ENCODE results near the gene PHF19. TPM values are rescaled to one million over a fixed set of nuclear protein-coding genes. Genes with fewer than 3 reads are reported as not detected.

PHF19 gene
- total RNA-seq, 3 donors from 2014 or later, result 59.2 to 75.1 (median 64.8) TPM

- peaks cover 14% of the 10 kb centered on the region for H3K4me1 Mint-ChIP-seq (ENCODE audit: low read depth)
- peaks cover 7% of the 10 kb centered on the region for H3K36me3 Mint-ChIP-seq (ENCODE audit: insufficient read depth)
- H3K9me3 Mint-ChIP-seq, result no peaks in the 10 kb centered on the region
- no peak overlapping the region for H3K4me3 Mint-ChIP-seq
- no peak for ATAC-seq
- DNase-seq, result no peak
- no peaks in the 10 kb centered on the region for H3K27me3 Mint-ChIP-seq (ENCODE audit: low read depth)
Measured at GRCh38 chr9:120852240-120853010, 24.6 kb downstream of the PHF19 start.

DNA sequence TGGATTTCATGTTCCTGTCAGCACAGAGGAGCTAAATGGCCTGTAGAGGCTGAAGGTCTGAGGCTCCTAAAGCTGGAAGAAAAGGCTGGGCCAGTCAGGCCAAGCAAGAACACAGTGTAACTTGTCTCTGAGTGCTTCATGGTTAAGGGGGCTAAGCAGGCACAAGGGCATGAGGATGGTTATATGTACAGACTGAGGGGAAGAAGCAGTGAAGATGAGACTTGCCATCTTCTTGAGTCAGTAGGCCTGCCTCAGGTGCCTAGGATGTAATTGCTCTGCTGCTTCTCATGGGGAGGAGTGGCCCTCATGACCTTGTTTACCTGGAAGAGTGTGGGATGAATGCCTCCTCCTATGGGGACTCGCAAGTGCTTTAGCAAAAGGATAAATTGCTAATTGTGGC, 25.5 kb downstream of the PHF19 start:
- H3K4me1 Mint-ChIP-seq (ENCODE audit: low read depth), result peaks cover 23% of the 10 kb centered on the region

DNA sequence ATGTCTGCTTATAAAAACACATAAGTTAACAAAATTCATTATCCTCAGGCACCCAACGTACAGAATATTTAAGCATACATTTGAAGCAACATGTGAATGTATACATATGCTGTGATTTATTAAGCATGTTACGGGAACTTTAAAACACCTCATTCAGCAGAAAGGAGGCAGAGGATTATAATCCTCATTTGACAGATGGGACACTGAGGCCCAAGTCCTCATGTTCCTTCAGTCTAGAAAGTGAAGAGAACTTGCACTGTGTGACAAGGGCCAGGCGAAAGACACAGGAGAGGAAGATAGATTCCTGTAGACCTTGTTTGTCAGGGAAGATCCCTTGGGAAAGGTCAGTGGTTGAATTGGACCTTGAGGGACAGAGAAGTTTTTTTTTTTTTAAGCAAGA, 26.7 kb downstream of the PHF19 start:
- DNase-seq (no peak), ATAC-seq (no peak)
- Mint-ChIP-seq H3K4me1 (ENCODE audit: low read depth) (peaks cover 35% of the 10 kb centered on the region), H3K36me3 (ENCODE audit: insufficient read depth) (peaks cover 3% of the 10 kb centered on the region), H3K4me3 (no peak overlapping the region), H3K9me3 (no peaks in the 10 kb centered on the region), H3K27me3 (ENCODE audit: low read depth) (no peaks in the 10 kb centered on the region)

More for the DNA sequence above, 25.5 kb downstream of the PHF19 start:
- no peaks in the 10 kb centered on the region for H3K9me3 Mint-ChIP-seq
- DNase-seq, result no peak
- peaks cover 4% of the 10 kb centered on the region for H3K36me3 Mint-ChIP-seq (ENCODE audit: insufficient read depth)
- ATAC-seq, result no peak
- no peaks in the 10 kb centered on the region for H3K27me3 Mint-ChIP-seq (ENCODE audit: low read depth)
- H3K4me3 Mint-ChIP-seq, result no peak overlapping the region

DNA sequence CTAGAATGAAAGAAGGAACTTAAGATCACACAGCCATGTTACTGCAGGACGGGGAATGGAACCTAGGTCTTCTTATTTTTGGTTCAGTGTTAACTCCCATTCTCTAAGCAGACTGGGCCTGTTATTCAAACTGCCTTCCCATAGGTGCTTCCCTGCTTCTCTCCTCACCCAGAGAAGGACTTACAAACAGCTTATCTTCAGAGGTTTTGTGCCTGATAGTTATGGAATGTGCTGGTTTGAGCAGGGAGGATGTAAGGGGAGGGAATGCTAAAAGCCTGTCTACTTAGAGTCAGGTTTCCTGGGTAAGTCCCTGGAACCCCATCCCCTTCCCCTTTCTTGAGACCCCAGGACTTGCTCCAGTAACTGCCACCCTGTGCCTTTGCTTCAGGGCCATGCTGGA, 30.1 kb downstream of the PHF19 start:
- H3K4me3 Mint-ChIP-seq, result peak overlapping the region; percentile 29
- no peaks in the 10 kb centered on the region for H3K9me3 Mint-ChIP-seq
- no peaks in the 10 kb centered on the region for H3K27me3 Mint-ChIP-seq (ENCODE audit: low read depth)
- peaks cover 68% of the 10 kb centered on the region for H3K4me1 Mint-ChIP-seq (ENCODE audit: low read depth)
- DNase-seq (no peak), ATAC-seq (no peak)
- peaks cover 2% of the 10 kb centered on the region for H3K36me3 Mint-ChIP-seq (ENCODE audit: insufficient read depth)

DNA sequence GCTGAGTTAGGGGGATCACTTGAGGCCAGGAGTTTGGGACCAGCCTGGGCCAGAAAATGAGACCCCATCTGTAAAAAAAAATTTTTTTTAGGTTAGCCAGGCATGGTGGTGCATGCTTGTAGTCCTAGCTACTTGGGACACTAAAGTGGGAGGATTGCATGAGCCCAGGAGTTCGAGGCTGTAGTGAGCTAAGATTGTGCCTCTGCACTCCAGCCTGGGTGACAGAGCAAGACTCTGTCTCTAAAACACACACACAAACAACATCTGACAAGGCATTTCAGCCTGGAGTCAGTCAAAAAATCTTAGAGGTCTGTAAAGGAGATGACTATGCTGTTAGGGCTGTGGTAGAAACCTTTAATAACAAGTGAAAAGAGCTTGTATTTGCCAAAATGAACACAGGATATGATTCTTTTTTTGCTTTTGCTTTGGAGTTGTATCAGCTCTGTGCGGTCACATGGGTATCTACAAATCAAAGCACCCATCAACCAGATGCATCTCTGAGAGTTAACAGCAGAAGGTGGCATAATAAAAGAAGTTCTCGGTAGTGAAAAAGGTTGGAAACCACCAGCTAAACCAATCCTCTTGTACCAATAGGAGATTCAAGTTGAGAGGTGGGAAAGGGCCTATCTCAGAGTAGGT, 30.6 kb downstream of the PHF19 start:
- peak overlapping the region; percentile 68 for H3K4me3 Mint-ChIP-seq
- H3K27me3 Mint-ChIP-seq (ENCODE audit: low read depth), result no peaks in the 10 kb centered on the region
- H3K9me3 Mint-ChIP-seq, result no peaks in the 10 kb centered on the region
- DNase-seq, result no peak
- peaks cover 73% of the 10 kb centered on the region for H3K4me1 Mint-ChIP-seq (ENCODE audit: low read depth)
- ATAC-seq, result peak; percentile 38 to 41
- peaks cover 7% of the 10 kb centered on the region for H3K36me3 Mint-ChIP-seq (ENCODE audit: insufficient read depth)

- Mint-ChIP-seq H3K9me3 (no peaks in the 10 kb centered on the region), H3K4me3 (peak overlapping the region; percentile 96), H3K27me3 (ENCODE audit: low read depth) (no peaks in the 10 kb centered on the region), H3K36me3 (ENCODE audit: insufficient read depth) (peaks cover 9% of the 10 kb centered on the region), H3K4me1 (ENCODE audit: low read depth) (peaks cover 75% of the 10 kb centered on the region)
- ATAC-seq, result peak; percentile 19 to 23
- DNase-seq, result peak; percentile 27
Measured at GRCh38 chr9:120845255-120845654, 31.7 kb downstream of the PHF19 start.

- peak; percentile 88 to 91 for ATAC-seq
- H3K9me3 Mint-ChIP-seq, result no peaks in the 10 kb centered on the region
- peaks cover 23% of the 10 kb centered on the region for H3K36me3 Mint-ChIP-seq (ENCODE audit: insufficient read depth)
Measured at GRCh38 chr9:120842685-120843485, 34.1 kb downstream of the PHF19 start, which contains the start of gene PSMD5. PSMD5 (minus strand) TSS chr9:120842922; CDS start chr9:120842909, 13 bp downstream.

GRCh38 chr9:120841930-120842684, 34.9 kb downstream of the PHF19 start:
- ATAC-seq (peak in 1 of 2 donors; percentile 2), DNase-seq (no peak)
- Mint-ChIP-seq H3K36me3 (ENCODE audit: insufficient read depth) (peaks cover 28% of the 10 kb centered on the region), H3K4me3 (peak overlapping the region; percentile 96), H3K27me3 (ENCODE audit: low read depth) (no peaks in the 10 kb centered on the region), H3K4me1 (ENCODE audit: low read depth) (peaks cover 78% of the 10 kb centered on the region), H3K9me3 (no peaks in the 10 kb centered on the region)

More at GRCh38 chr9:120842685-120843485, 34.1 kb downstream of the PHF19 start, which contains the start of gene PSMD5:
- Mint-ChIP-seq H3K4me3 (peak within 1 kb of the TSS; percentile 96), H3K4me1 (ENCODE audit: low read depth) (peaks cover 82% of the 10 kb centered on the region), H3K27me3 (ENCODE audit: low read depth) (no peaks in the 10 kb centered on the region)
- DNase-seq, result peak; percentile 93

DNA sequence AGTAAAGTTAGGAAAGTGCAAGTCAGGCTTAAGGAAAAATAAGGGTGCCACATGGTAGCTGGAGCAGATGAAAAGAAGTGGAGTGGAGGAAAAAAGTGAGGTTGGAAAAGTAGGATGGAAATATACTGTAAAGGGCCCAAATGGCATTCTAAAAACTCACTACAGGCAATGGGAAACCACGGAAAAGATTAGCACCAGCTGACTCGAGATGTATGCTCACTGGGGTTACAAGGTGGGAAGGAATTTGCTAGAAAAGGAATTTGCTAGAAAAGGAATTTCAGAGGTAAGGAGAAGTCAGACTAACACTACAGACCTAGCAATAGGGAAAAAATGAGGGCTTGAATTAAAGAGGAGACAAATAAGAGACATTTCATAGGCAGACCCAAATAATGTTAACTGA, 37.8 kb downstream of the PHF19 start:
- Mint-ChIP-seq H3K9me3 (no peaks in the 10 kb centered on the region), H3K27me3 (ENCODE audit: low read depth) (no peaks in the 10 kb centered on the region), H3K36me3 (ENCODE audit: insufficient read depth) (peaks cover 37% of the 10 kb centered on the region), H3K4me3 (peak overlapping the region; percentile 25), H3K4me1 (ENCODE audit: low read depth) (peaks cover 52% of the 10 kb centered on the region)
- ATAC-seq (no peak), DNase-seq (no peak)

GRCh38 chr9:120837921-120838320, 39.1 kb downstream of the PHF19 start:
- H3K36me3 Mint-ChIP-seq (ENCODE audit: insufficient read depth), result peaks cover 42% of the 10 kb centered on the region
- H3K9me3 Mint-ChIP-seq, result no peaks in the 10 kb centered on the region
- no peak overlapping the region for H3K4me3 Mint-ChIP-seq
- H3K4me1 Mint-ChIP-seq (ENCODE audit: low read depth), result peaks cover 41% of the 10 kb centered on the region
- DNase-seq (no peak), ATAC-seq (no peak)
- H3K27me3 Mint-ChIP-seq (ENCODE audit: low read depth), result no peaks in the 10 kb centered on the region

DNA sequence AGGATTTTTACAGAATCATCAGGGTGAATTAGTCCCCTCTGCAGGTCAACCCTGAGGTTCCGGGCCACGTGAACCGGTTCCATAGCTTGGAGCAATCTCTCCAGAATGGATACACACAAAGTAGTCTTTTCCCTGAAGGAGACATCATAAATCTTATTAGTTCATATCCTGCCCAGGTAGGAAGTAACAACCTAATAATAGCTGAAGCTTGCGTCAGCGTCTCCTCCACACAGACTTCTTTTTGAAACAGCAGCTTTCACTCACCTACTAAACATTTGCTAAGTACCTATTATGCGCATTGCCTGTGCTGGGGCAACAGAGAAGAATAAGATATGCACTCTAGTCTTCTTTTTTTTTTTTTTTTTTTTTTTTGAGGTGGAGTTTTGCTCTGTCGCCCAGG, 43.7 kb downstream of the PHF19 start:
- ATAC-seq, result no peak
- DNase-seq, result no peak
- no peaks in the 10 kb centered on the region for H3K9me3 Mint-ChIP-seq
- no peak overlapping the region for H3K4me3 Mint-ChIP-seq
- peaks cover 12% of the 10 kb centered on the region for H3K4me1 Mint-ChIP-seq (ENCODE audit: low read depth)
- peaks cover 50% of the 10 kb centered on the region for H3K36me3 Mint-ChIP-seq (ENCODE audit: insufficient read depth)
- H3K27me3 Mint-ChIP-seq (ENCODE audit: low read depth), result no peaks in the 10 kb centered on the region

DNA sequence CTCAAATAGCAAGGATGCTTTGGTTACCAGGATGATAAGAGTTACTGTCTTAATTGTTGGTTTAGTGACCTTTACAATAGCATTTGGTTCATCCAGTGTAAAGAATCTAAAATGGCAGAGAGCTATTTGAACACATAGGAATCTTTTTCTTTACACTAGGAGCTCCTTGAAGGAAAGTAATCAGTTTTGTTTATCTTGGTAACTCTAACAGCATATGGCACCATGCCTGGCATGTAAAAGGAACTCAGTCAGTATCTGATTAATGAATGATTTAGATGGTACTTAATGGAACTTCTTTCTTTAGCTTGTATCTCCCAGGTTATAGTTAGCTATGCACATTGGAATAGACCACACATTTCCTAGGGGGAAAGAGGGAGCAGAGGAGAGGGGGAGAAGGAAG, 44.2 kb downstream of the PHF19 start:
- Mint-ChIP-seq H3K36me3 (ENCODE audit: insufficient read depth) (peaks cover 44% of the 10 kb centered on the region), H3K4me3 (no peak overlapping the region), H3K9me3 (no peaks in the 10 kb centered on the region), H3K27me3 (ENCODE audit: low read depth) (no peaks in the 10 kb centered on the region), H3K4me1 (ENCODE audit: low read depth) (peaks cover 7% of the 10 kb centered on the region)
- ATAC-seq (no peak), DNase-seq (no peak)

DNA sequence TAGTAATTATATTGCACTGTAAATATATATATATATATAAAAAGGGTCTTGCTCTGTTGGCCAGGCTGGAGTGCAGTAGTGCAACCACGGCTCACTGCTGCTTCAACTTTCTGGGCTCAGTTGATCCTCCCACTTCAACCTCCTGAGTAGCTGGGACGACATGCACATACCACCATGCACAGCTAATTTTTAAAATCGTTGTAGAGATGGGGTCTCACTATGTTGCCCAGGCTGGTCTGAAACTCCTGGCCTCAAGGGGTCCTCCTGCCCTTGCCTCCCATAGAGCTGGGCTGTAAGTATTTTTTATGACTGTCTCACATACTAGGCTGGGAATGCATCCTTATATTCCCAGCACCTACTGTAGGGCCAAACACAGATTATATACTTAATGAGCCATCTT, 46.1 kb downstream of the PHF19 start:
- H3K9me3 Mint-ChIP-seq, result no peaks in the 10 kb centered on the region
- ATAC-seq (no peak), DNase-seq (no peak)
- H3K4me3 Mint-ChIP-seq, result no peak overlapping the region
- H3K27me3 Mint-ChIP-seq (ENCODE audit: low read depth), result no peaks in the 10 kb centered on the region
- H3K36me3 Mint-ChIP-seq (ENCODE audit: insufficient read depth), result peaks cover 45% of the 10 kb centered on the region
- peaks cover 3% of the 10 kb centered on the region for H3K4me1 Mint-ChIP-seq (ENCODE audit: low read depth)

DNA sequence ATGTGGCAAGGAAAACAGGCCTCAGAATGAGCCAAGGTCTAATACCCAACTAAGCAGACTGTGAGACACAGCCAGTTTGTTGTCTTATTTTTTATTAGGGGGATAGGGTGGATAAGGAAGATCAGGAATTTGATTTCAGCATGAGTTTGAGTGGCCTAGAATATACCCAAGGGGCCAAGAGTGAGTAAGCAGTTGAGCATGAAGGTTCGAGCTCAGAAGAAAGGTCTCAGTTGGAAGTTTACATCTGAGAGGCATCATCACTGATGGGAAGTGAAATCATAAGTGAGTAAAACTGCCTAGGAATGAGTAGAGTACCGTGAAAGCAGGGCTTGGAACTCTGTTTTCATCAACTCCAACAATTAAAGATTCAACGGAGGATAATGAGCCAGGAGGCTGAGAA, 46.8 kb downstream of the PHF19 start:
- H3K4me1 Mint-ChIP-seq (ENCODE audit: low read depth), result peaks cover 2% of the 10 kb centered on the region
- H3K9me3 Mint-ChIP-seq, result no peaks in the 10 kb centered on the region
- H3K27me3 Mint-ChIP-seq (ENCODE audit: low read depth), result no peaks in the 10 kb centered on the region
- no peak for ATAC-seq
- no peak overlapping the region for H3K4me3 Mint-ChIP-seq
- DNase-seq, result no peak
- peaks cover 44% of the 10 kb centered on the region for H3K36me3 Mint-ChIP-seq (ENCODE audit: insufficient read depth)

All from activated T-cell treated with anti-CD3 and anti-CD28 coated beads, Interleukin-2, amount 50 U/mL, for 4 hours (primary cell).